ENCODE measurements around the gene WDR74. TPM values are rescaled to one million over a fixed set of nuclear protein-coding genes. Genes with fewer than 3 reads are reported as not detected.

The WDR74 gene
- total RNA-seq, 4 donors from 2014 or later = 23.8 to 41.6 (median 34.5) TPM

DNA sequence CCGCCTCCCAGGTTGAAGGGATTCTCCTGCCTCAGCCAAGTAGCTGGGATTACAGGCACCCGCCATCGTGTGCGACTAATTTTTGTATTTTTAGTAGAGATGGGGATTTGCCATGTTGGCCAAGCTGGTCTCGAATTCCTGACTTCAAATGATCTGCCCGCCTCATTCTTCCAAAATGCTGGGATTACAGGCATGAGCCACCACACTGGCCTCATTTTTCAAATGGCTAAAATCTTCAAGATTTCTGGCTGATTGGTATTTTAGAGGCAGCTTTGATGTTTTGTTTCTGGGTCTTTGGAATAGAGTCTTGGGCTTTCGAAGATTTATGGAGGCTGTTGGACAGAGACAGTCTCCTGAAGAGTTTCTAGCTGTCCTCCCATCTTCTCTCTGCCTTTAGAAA lies 35.5 kb upstream of the WDR74 start:
- TF ChIP-seq, protein P1, sequence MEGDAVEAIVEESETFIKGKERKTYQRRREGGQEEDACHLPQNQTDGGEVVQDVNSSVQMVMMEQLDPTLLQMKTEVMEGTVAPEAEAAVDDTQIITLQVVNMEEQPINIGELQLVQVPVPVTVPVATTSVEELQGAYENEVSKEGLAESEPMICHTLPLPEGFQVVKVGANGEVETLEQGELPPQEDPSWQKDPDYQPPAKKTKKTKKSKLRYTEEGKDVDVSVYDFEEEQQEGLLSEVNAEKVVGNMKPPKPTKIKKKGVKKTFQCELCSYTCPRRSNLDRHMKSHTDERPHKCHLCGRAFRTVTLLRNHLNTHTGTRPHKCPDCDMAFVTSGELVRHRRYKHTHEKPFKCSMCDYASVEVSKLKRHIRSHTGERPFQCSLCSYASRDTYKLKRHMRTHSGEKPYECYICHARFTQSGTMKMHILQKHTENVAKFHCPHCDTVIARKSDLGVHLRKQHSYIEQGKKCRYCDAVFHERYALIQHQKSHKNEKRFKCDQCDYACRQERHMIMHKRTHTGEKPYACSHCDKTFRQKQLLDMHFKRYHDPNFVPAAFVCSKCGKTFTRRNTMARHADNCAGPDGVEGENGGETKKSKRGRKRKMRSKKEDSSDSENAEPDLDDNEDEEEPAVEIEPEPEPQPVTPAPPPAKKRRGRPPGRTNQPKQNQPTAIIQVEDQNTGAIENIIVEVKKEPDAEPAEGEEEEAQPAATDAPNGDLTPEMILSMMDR (IDR thresholded peaks at IDR 0.05; ENCODE audit: low read depth) = no peak

DNA sequence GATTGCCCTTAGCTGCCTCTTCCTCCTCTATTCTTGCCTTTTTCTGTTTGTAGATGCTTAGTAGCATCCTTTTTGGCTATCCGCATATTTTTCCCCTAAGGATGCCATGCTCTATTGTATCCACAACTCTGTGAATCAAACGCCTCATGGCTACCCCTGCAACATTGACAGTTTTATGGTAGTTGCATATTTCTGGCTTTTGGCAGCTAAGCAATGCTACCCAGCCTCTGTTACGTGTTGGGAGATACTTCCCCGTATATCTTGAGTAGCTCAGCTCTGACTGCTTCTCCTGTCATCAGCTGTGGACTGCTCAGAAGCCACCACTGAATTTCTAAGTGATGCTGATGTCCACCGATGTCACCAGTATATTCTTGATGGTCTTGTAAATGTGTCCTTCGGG lies 26.2 kb upstream of the WDR74 start:
- TF ChIP-seq, protein P1 (IDR thresholded peaks at IDR 0.05; ENCODE audit: low read depth) = no peak

DNA sequence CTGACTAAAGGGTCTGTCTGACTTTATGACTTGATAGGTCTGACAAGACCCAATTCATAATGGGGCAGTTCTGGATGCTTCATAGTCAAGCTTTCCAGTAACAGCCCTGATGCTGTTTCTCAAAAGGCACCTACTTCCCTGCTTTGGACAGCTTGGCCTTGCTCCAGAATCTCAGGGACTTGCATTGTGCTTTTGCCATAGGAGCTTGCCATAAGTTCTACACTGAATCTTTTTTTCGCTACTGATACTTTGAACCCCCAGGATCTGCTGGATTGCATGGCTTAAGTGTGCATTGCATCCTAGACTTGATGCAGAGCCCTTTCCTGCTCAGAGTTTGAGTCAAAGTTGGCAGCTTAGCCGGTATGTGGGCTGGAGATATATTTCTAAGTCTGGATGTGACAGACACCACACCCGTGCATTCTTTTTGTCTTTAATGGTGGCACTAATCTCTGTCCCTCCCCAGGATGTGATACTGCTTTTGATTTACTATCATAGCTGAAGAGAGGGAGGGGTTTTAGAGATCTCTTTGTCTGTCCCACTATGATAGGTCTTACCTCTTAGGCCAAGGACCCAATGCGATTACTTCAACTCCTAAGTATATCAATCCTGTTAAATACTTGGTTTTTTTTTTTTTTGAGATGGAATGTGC lies 24.4 kb upstream of the WDR74 start:
- TF ChIP-seq, protein P1 (IDR thresholded peaks at IDR 0.05; ENCODE audit: low read depth) = no peak

DNA sequence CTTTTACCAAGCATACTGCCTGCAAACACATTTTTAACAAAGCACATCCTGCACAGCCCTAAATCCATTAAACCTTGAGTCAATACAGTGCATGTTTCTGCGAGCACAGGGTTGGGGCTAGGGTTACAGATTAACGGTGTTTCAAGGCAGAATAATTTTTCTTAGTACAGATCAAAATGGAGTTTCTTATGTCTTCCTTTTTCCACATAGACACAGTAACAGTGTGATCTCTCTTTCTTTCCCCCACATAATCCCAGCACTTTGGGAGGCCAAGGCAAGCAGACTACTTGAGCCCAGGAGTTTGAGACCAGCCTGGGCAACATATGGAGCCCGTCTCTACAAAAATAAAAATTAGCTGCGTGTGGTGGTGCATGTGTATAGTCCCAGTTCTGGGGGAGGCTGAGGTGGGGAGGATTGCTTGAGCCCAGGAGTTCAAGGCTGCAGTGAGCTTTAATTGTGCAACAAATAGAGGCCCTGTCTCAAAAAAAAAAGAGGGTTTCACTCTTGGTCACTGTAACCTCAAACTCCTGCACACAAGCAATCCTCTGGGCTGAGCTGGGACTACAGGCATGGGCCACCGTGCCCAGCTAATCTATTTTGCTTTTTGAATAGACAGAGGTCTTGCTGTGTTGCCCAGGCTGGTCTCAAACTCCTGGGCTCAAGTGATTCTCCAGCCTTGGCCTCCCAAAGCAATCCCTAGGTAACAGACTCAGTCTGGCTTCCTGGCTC lies 21.6 kb upstream of the WDR74 start:
- TF ChIP-seq, protein P1 (IDR thresholded peaks at IDR 0.05; ENCODE audit: low read depth) = no peak

DNA sequence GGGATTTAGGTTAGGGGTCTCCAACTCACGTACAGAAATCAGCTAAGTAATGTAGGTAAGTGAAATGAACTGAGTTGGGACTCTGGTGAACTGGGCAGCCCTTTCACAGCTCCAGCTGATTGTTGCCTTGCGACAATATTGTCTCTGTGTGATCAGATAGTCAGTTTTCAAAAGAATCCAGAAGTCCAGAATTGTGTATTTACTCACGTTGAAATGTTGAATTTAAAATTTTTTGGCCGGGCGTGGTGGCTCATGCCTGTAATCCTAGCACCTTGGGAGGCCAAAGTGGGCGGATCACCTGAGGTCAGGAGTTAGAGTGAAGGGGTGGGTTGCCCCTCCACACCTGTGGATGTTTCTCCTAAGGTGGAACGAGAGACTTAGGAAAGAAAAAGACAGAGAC lies 18.8 kb upstream of the WDR74 start:
- TF ChIP-seq, protein P1 (IDR thresholded peaks at IDR 0.05; ENCODE audit: low read depth) = no peak

DNA sequence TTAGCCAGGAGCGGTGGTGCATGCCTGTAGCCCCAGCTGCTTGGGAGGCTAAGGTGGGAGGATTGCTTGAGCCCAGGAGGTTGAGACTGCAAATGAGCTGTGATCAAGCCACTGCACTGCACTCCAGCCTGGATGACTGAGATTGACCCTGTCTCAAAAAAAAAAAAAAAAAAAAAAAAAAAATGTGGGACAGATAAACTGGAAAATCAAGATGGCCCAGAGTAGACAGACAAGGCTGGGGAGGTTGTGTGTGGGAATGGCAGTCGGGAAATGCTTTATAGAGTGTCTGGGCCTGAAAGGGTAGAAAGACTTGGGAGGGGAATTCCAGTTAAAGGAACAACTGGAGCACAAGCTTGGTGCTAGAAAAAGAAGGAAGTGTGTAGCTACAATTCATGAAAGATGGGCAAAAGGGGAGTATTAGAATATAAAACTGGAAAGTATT lies 18.2 kb upstream of the WDR74 start:
- TF ChIP-seq, protein P1 (IDR thresholded peaks at IDR 0.05; ENCODE audit: low read depth) = no peak

DNA sequence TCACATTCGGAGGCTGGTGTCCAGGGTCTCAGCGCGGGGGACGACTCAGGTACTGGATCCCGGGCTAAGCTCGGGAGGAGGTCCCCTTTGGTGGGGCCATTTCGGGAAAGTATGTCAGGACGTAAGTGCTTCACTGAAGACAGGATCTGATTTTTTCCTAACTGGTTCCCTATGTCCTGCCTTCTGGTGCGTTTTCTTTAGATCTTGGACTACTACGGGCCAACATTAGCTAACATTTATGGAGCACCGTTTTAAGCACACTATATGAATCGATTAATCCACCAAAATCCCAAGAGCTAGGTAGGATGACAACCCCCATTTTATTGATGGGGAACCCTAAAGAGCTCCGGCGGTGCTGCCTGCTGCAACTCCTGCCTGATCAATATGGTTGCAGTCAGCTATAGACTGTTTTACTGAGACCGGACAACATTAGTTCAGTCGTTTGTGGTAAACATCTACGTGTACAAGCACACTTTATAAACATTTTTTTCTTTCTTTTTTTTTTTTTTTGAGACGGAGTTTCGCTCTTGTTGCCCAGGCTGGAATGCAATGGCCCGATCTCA lies 17.0 kb upstream of the WDR74 start:
- TF ChIP-seq, protein P1 (IDR thresholded peaks at IDR 0.05; ENCODE audit: low read depth) = no peak
